ENCODE measurements around the gene TMEM17.

- no peak for TF ChIP-seq CTCF (IDR thresholded peaks at IDR 0.05 in 2 of 3, conservative IDR thresholded peaks at IDR 0.05 in 1 of 3; ENCODE audit: borderline replicate concordance in 1 of 3, insufficient read depth in 1 of 3, low read depth in 2 of 3, low read length in 2 of 3)
- TF ChIP-seq, protein P1, sequence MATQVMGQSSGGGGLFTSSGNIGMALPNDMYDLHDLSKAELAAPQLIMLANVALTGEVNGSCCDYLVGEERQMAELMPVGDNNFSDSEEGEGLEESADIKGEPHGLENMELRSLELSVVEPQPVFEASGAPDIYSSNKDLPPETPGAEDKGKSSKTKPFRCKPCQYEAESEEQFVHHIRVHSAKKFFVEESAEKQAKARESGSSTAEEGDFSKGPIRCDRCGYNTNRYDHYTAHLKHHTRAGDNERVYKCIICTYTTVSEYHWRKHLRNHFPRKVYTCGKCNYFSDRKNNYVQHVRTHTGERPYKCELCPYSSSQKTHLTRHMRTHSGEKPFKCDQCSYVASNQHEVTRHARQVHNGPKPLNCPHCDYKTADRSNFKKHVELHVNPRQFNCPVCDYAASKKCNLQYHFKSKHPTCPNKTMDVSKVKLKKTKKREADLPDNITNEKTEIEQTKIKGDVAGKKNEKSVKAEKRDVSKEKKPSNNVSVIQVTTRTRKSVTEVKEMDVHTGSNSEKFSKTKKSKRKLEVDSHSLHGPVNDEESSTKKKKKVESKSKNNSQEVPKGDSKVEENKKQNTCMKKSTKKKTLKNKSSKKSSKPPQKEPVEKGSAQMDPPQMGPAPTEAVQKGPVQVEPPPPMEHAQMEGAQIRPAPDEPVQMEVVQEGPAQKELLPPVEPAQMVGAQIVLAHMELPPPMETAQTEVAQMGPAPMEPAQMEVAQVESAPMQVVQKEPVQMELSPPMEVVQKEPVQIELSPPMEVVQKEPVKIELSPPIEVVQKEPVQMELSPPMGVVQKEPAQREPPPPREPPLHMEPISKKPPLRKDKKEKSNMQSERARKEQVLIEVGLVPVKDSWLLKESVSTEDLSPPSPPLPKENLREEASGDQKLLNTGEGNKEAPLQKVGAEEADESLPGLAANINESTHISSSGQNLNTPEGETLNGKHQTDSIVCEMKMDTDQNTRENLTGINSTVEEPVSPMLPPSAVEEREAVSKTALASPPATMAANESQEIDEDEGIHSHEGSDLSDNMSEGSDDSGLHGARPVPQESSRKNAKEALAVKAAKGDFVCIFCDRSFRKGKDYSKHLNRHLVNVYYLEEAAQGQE (IDR thresholded peaks at IDR 0.05; ENCODE audit: low read depth), result no peak
Measured at GRCh38 chr2:62473246-62473827, 32.7 kb downstream of the TMEM17 start.
